Gastroesophageal sphincter (tissue), 4 donors: Measurements from ENCODE around the gene TCEAL5. TPM values are rescaled to one million over a fixed set of nuclear protein-coding genes. Genes with fewer than 3 reads are reported as not detected.

Source experiments
- ATAC-seq: fragments of 150-250 bp; one replicate; pipeline ENCODE4 v1.9.1; 2016; ENCODE audit warnings: mild to moderate bottlenecking, moderate library complexity
- H3K27ac ChIP-seq, 4 donors: fragments of 200-600 bp; sonication (generic) in 3 of 4; 1 replicate in 3 of 4; 2 replicates in 1 of 4; pipeline ENCODE4 v1.5.1; 2016 to 2019
- H3K27me3 ChIP-seq: fragments of 200-600 bp; sonication (generic); one replicate; pipeline ENCODE4 v1.5.1; 2019
- H3K36me3 ChIP-seq, 2 donors: fragments of 200-600 bp; sonication (generic); one replicate each; pipeline ENCODE4 v1.5.1; 2019; ENCODE audit warnings: control low read depth in 1 of 2
- H3K4me1 ChIP-seq, 3 donors: fragments of 200-600 bp; sonication (generic); 1 replicate in 2 of 3; 2 replicates in 1 of 3; pipeline ENCODE4 v1.5.1; 2016 to 2019; ENCODE audit warnings: control low read depth in 2 of 3
- H3K4me3 ChIP-seq, 2 donors: fragments of 200-600 bp; sonication (generic); one replicate each; pipeline ENCODE4 v1.5.1; 2019; ENCODE audit warnings: mild to moderate bottlenecking in 1 of 2, moderate library complexity in 1 of 2
- H3K9me3 ChIP-seq, 3 donors: fragments of 200-600 bp; sonication (generic); one replicate each; pipeline ENCODE4 v1.5.1; 2017 to 2019; ENCODE audit warnings: control low read depth in 2 of 3
- EP300 ChIP-seq: sonication (generic); formaldehyde crosslinking; IDR thresholded peaks from one replicate; pipeline ENCODE4 v1.6.1; 2017; ENCODE audit warnings: antibody characterized with exemption, mild to moderate bottlenecking
- POLR2A ChIP-seq, 2 donors: fragments of 450-650 bp; IDR thresholded peaks; one replicate each; pipeline ENCODE4 v1.6.1; 2017; ENCODE audit warnings: antibody characterized with exemption in 2 of 2, mild to moderate bottlenecking in 2 of 2, moderate library complexity in 1 of 2
- POLR2AphosphoS5 ChIP-seq: sonication (generic); formaldehyde crosslinking; IDR thresholded peaks from one replicate; pipeline ENCODE4 v1.6.1; 2017; ENCODE audit warnings: antibody characterized with exemption
- WGBS, 2 donors: methylation state at CpG; one replicate each; pipeline ENCODE4 v1.1.5; 2018; ENCODE audit warnings: low coverage in 1 of 2; 5-methylcytosine and 5-hydroxymethylcytosine counted together
- total RNA-seq, 4 donors: library from RNA; depleted of rRNA; stranded (reverse); fragments of >200 nt; gene quantifications; one replicate each; pipeline ENCODE4 v1.1.0, GENCODE V29; 2016
- TF ChIP-seq, protein P1 (sequence below), 4 experiments: fragments of 200-600 bp in 2 of 4; fragments of 450-650 bp in 2 of 4; sonication (generic) in 1 of 4; IDR thresholded peaks; one replicate each; pipeline ENCODE4 v1.5.1; 2017 to 2019; ENCODE audit warnings: antibody characterized with exemption in 4 of 4, mild to moderate bottlenecking in 2 of 4, moderate library complexity in 2 of 4

Gene TCEAL5
- total RNA-seq, 4 donors from 2014 or later: 0.54 to 0.92 TPM; not detected in 2

DNA sequence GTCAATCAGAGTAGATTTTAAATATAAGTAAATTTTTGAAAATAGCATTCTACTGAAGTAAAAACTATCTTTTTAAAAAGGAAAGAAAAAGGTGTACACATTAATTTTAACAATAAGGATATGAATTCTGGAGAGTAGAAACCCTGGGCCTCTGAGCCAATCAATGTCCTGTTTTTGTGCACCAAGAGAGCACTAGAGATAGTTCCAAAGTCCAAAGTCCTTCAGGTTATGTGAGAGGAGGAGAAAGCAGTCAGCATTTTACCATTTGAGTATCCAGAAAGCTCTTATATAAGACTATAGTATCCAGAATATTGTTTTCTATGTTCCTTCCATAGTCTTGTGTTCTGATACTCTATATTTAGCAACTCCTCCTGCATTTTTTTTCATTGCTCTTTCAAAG, 18.3 kb downstream of the TCEAL5 start:
- peaks cover 0 to 4% (median 0%) of the 10 kb centered on the region in 3 donors for H3K4me1 ChIP-seq
- H3K9me3 ChIP-seq: no peaks in the 10 kb centered on the region
- H3K27me3 ChIP-seq: no peaks in the 10 kb centered on the region
- no peak overlapping the region for H3K27ac ChIP-seq
- TF ChIP-seq EP300 (no peak), POLR2AphosphoS5 (no peak), POLR2A (IDR thresholded peaks at IDR 0.05) (no peak)
- TF ChIP-seq, protein P1, sequence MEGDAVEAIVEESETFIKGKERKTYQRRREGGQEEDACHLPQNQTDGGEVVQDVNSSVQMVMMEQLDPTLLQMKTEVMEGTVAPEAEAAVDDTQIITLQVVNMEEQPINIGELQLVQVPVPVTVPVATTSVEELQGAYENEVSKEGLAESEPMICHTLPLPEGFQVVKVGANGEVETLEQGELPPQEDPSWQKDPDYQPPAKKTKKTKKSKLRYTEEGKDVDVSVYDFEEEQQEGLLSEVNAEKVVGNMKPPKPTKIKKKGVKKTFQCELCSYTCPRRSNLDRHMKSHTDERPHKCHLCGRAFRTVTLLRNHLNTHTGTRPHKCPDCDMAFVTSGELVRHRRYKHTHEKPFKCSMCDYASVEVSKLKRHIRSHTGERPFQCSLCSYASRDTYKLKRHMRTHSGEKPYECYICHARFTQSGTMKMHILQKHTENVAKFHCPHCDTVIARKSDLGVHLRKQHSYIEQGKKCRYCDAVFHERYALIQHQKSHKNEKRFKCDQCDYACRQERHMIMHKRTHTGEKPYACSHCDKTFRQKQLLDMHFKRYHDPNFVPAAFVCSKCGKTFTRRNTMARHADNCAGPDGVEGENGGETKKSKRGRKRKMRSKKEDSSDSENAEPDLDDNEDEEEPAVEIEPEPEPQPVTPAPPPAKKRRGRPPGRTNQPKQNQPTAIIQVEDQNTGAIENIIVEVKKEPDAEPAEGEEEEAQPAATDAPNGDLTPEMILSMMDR (IDR thresholded peaks at IDR 0.05): no peak
- H3K36me3 ChIP-seq: no peaks in the 10 kb centered on the region
- no peak overlapping the region for H3K4me3 ChIP-seq
- ATAC-seq: no peak

DNA sequence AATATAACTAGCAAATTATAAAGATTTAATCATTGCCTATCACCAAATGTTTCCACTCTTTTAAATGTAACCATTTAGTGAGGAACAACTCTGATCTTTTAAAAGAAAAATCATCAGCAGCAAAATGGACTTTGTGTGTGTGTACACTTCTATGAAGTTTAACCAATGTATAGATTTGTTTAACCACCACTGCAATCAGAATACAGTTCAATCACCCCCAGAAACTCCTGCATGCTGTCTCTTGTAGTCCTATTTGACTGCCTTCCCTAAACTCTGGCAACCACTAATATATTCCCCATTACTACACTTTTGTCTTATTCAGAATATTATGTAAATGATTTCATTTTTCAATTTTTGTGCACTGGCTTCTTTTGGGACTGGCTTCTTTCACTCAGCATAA, 19.9 kb downstream of the TCEAL5 start:
- H3K9me3 ChIP-seq: no peaks in the 10 kb centered on the region
- H3K27ac ChIP-seq: no peak overlapping the region
- no peak overlapping the region for H3K4me3 ChIP-seq
- no peak for ATAC-seq
- no peak for TF ChIP-seq POLR2A (IDR thresholded peaks at IDR 0.05)
- TF ChIP-seq, protein P1 (IDR thresholded peaks at IDR 0.05): no peak
- no peaks in the 10 kb centered on the region for H3K36me3 ChIP-seq
- no peaks in the 10 kb centered on the region for H3K27me3 ChIP-seq
- peaks cover 0 to 15% (median 0%) of the 10 kb centered on the region in 3 donors for H3K4me1 ChIP-seq

DNA sequence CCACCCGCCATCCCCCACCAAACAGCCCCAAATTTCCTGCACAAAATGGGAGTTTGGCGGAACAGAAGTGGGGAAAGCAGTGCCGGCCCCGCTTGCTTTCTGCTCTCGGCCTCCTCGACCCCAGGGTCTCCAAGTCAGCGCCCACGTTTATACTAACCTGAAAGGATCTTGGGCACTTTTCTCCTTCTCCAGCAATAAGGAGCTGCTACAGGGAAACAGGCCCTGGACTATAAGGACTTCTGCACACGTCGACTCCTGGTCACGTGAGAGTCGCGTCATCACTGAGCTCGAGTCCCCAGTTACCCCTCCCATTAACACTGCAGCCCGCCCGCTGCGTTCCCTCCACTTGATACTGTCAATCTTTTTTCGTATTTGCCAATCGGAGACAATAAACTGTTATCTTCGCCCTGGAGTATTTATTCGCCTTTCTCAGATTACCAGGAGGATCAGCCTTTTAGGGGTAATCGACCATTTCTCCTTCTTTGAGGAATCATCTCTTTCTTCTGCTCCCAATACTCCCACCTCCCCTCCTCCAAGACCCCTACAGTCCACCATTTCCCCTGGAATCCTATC, 21.5 kb downstream of the TCEAL5 start, which contains the start of gene TCEAL8:
Gene TCEAL8, minus strand, starts transcription at position 235 of the 573 bp plus-strand sequence. CDS start 1,176 bp downstream, outside the sequence.
- Histone ChIP-seq H3K27ac (peak within 1 kb of the TSS; percentile 87 to 88 (median 88)), H3K36me3 (no peaks in the 10 kb centered on the region), H3K9me3 (no peaks in the 10 kb centered on the region), H3K4me3 (peak within 1 kb of the TSS; percentile 53 to 64), H3K27me3 (no peaks in the 10 kb centered on the region), H3K4me1 (peaks cover 0 to 15% (median 0%) of the 10 kb centered on the region in 3 donors)
- TF ChIP-seq, protein P1 (IDR thresholded peaks at IDR 0.05): no peak
- peak; percentile 57 for TF ChIP-seq POLR2AphosphoS5
- peak in 1 of 2 donors; percentile 32 for TF ChIP-seq POLR2A (IDR thresholded peaks at IDR 0.05)
- TF ChIP-seq EP300: no peak
- peak; percentile 91 for ATAC-seq
- WGBS, 2 donors: 0 to 14% methylated on average over 10 to 20 of the region's 22 CpGs

DNA sequence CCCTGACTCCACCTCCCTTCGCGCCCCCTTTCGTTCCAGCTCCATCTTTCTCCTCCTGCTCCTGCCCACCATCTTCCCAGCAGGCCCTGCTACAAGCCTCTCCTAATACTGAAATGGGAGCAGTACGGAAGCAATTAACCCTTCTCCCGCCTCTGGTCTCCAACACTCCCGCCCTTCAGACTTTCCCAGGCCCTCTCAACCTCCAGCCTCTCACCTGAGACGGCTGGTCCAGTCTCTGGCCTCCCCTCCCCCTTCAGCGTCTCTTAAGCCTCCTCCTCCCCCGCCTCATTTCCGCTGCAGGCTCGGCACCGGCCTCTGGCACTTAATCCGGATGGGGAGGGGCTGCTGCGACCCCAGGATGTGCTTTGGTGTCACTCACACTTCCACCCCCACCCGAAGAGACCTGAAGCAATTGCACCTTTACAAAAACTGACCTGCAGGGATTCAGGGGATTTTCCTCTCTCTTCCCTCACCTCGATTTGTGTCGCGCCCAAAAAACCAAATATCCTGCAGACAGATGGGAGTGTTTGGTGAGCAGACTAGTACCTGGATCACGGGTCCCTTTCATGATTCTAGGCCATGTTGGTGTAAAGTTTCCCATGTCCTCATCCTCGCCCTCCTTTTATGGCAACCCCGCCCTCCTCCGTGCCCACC, 22.3 kb downstream of the TCEAL5 start:
- no peaks in the 10 kb centered on the region for H3K27me3 ChIP-seq
- WGBS, 2 donors: 0 to 15% methylated on average over 11 to 19 of the region's 22 CpGs
- no peak for TF ChIP-seq EP300
- TF ChIP-seq, protein P1 (IDR thresholded peaks at IDR 0.05): no peak
- no peaks in the 10 kb centered on the region for H3K36me3 ChIP-seq
- H3K4me3 ChIP-seq: peak overlapping the region; percentile 53 to 64
- no peaks in the 10 kb centered on the region for H3K9me3 ChIP-seq
- peaks cover 0 to 15% (median 0%) of the 10 kb centered on the region in 3 donors for H3K4me1 ChIP-seq
- ATAC-seq: peak; percentile 35
- peak overlapping the region; percentile 87 to 88 (median 88) for H3K27ac ChIP-seq

DNA sequence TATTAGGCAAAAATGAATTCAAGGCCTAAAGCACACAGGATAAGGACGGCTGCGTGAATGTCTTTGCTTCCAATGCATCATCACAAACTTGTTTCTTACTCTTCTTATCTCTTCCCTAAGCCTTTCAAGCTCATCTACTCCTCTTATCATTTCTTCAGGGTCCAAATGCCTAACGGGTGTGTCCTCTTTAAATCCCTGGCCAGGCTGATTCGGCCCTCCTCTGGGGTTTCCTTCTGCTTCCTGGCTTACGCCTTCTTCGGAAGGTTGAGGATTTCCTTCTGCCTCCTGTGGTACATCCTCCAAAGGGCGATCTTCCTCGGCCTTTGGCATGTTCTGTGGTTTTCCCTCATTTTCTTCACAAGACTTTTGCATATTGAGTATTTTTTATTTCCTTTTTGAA, 22.9 kb downstream of the TCEAL5 start:
- Histone ChIP-seq H3K4me3 (peak overlapping the region; percentile 53 to 64), H3K36me3 (no peaks in the 10 kb centered on the region), H3K9me3 (no peaks in the 10 kb centered on the region), H3K4me1 (peaks cover 0 to 15% (median 0%) of the 10 kb centered on the region in 3 donors), H3K27me3 (no peaks in the 10 kb centered on the region), H3K27ac (peak overlapping the region; percentile 87 to 88 (median 88))
- 13 to 37% methylated on average over 6 to 8 of the region's 8 CpGs for WGBS, 2 donors
- TF ChIP-seq POLR2A (IDR thresholded peaks at IDR 0.05) (no peak), POLR2AphosphoS5 (no peak), EP300 (no peak)
- TF ChIP-seq, protein P1 (IDR thresholded peaks at IDR 0.05): no peak
- no peak for ATAC-seq
